ENCODE measurements around the gene CFAP45. TPM values are rescaled to one million over a fixed set of nuclear protein-coding genes. Genes with fewer than 3 reads are reported as not detected.

The CFAP45 gene
- total RNA-seq, 3 donors from 2014 or later (not counting 1 experiment from before 2014, with no cell fraction given), result 1.3 to 5.0 (median 1.6) TPM

GRCh38 chr1:159847231-159847630, 52.7 kb downstream of the CFAP45 start:
- H3K27ac ChIP-seq (ENCODE audit: low read length), result no peak overlapping the region
- intact Hi-C loops (cut with micrococcal nuclease), result no loop called here
- peaks cover 9 to 21% of the 10 kb centered on the region in 2 donors for H3K27me3 Mint-ChIP-seq (ENCODE audit: low read depth in 2 of 2)
- DNase-seq (no peak), ATAC-seq (no peak)
- H3K36me3 Mint-ChIP-seq, result no peaks in the 10 kb centered on the region
- no peak overlapping the region for H3K4me3 Mint-ChIP-seq
- H3K4me1 Mint-ChIP-seq, result peaks cover 10 to 19% of the 10 kb centered on the region in 2 donors
- H3K4me1 ChIP-seq (ENCODE audit: control insufficient read depth, insufficient read depth, low read length), result no peaks in the 10 kb centered on the region
- no peak for TF ChIP-seq CTCF (IDR thresholded peaks at IDR 0.05)
- 92% methylated on average over 3 of the region's 4 CpGs for WGBS (ENCODE audit: insufficient coverage)
- no peak overlapping the region for H3K4me3 ChIP-seq (ENCODE audit: low read length)
- H3K9me3 ChIP-seq (ENCODE audit: control insufficient read depth, insufficient read depth, low read length), result no peaks in the 10 kb centered on the region
- H3K27ac Mint-ChIP-seq, result no peak overlapping the region
- H3K27me3 ChIP-seq (ENCODE audit: control insufficient read depth, insufficient read depth, low read length), result no peaks in the 10 kb centered on the region
- H3K36me3 ChIP-seq (ENCODE audit: control insufficient read depth, insufficient read depth, low read length), result no peaks in the 10 kb centered on the region
- H3K9me3 Mint-ChIP-seq, result no peaks in the 10 kb centered on the region

- no peak overlapping the region for H3K27ac ChIP-seq (ENCODE audit: low read length)
- H3K4me1 ChIP-seq (ENCODE audit: control insufficient read depth, insufficient read depth, low read length), result no peaks in the 10 kb centered on the region
- H3K9me3 ChIP-seq (ENCODE audit: control insufficient read depth, insufficient read depth, low read length), result no peaks in the 10 kb centered on the region
- ATAC-seq (no peak), DNase-seq (no peak)
- no peak overlapping the region for H3K27ac Mint-ChIP-seq
- H3K4me3 Mint-ChIP-seq, result no peak overlapping the region
- no peaks in the 10 kb centered on the region for H3K9me3 Mint-ChIP-seq
- H3K4me3 ChIP-seq (ENCODE audit: low read length), result no peak overlapping the region
- H3K36me3 ChIP-seq (ENCODE audit: control insufficient read depth, insufficient read depth, low read length), result no peaks in the 10 kb centered on the region
- no peak for TF ChIP-seq CTCF (IDR thresholded peaks at IDR 0.05)
- peaks cover 9 to 23% of the 10 kb centered on the region in 2 donors for H3K27me3 Mint-ChIP-seq (ENCODE audit: low read depth in 2 of 2)
- H3K36me3 Mint-ChIP-seq, result no peaks in the 10 kb centered on the region
- peaks cover 7 to 24% of the 10 kb centered on the region in 2 donors for H3K4me1 Mint-ChIP-seq
- no peaks in the 10 kb centered on the region for H3K27me3 ChIP-seq (ENCODE audit: control insufficient read depth, insufficient read depth, low read length)
- WGBS (ENCODE audit: insufficient coverage), result 88% methylated on average over 13 of the region's 13 CpGs
- intact Hi-C loops (cut with micrococcal nuclease), result no loop called here
Observed at GRCh38 chr1:159845751-159846629, 54.0 kb downstream of the CFAP45 start.

GRCh38 chr1:159843459-159843858, 56.5 kb downstream of the CFAP45 start:
- Histone ChIP-seq H3K4me3 (ENCODE audit: low read length) (no peak overlapping the region), H3K36me3 (ENCODE audit: control insufficient read depth, insufficient read depth, low read length) (no peaks in the 10 kb centered on the region), H3K9me3 (ENCODE audit: control insufficient read depth, insufficient read depth, low read length) (no peaks in the 10 kb centered on the region), H3K4me1 (ENCODE audit: control insufficient read depth, insufficient read depth, low read length) (no peaks in the 10 kb centered on the region), H3K27ac (ENCODE audit: low read length) (no peak overlapping the region), H3K27me3 (ENCODE audit: control insufficient read depth, insufficient read depth, low read length) (no peaks in the 10 kb centered on the region)
- peaks cover 7 to 20% of the 10 kb centered on the region in 2 donors for H3K4me1 Mint-ChIP-seq
- TF ChIP-seq CTCF (IDR thresholded peaks at IDR 0.05), result no peak
- DNase-seq (no peak), ATAC-seq (no peak)
- intact Hi-C loops (cut with micrococcal nuclease), result no loop called here
- no peak overlapping the region for H3K27ac Mint-ChIP-seq
- H3K27me3 Mint-ChIP-seq (ENCODE audit: low read depth in 2 of 2), result peaks cover 9 to 21% of the 10 kb centered on the region in 2 donors
- no peak overlapping the region for H3K4me3 Mint-ChIP-seq
- no peaks in the 10 kb centered on the region for H3K36me3 Mint-ChIP-seq
- 82% methylated on average over 4 of the region's 4 CpGs for WGBS (ENCODE audit: insufficient coverage)
- H3K9me3 Mint-ChIP-seq, result no peaks in the 10 kb centered on the region
